Keratinocyte (primary cell): ENCODE data around the gene ATG14. TPM values are rescaled to one million over a fixed set of nuclear protein-coding genes. Genes with fewer than 3 reads are reported as not detected.

Experiments
- DNase-seq: peaks from one replicate; pipeline ENCODE4 v3.0.0-alpha.2; 2011; ENCODE audit warnings: low read depth, missing footprints, low spot score
- FAIRE-seq: peaks from 2 replicates; lab custom pipeline; 2011; peaks lifted over from hg19 to GRCh38; lab: Jason Lieb, UNC
- H2AFZ ChIP-seq: 2 replicates; pipeline ENCODE4 v1.6.0; 2012; ENCODE audit warnings: low read length, control low read depth, inconsistent platforms; ENCODE audit not compliant: control insufficient read depth
- H3K27ac ChIP-seq: 2 replicates; pipeline ENCODE4 v1.5.1; 2011; ENCODE audit warnings: low read length; ENCODE audit not compliant: control insufficient read depth, insufficient read depth
- H3K27me3 ChIP-seq: 3 replicates; pipeline ENCODE4 v1.6.0; 2011; ENCODE audit warnings: low read length; ENCODE audit not compliant: control insufficient read depth, insufficient read depth; ENCODE audit errors: extremely low read depth
- H3K36me3 ChIP-seq, 2 experiments: 2 replicates in 1 of 2; 3 replicates in 1 of 2; pipeline ENCODE4 v1.5.1; 2011; ENCODE audit warnings: low read length in 2 of 2, mild to moderate bottlenecking in 1 of 2; ENCODE audit not compliant: control insufficient read depth in 2 of 2, insufficient read depth in 2 of 2; ENCODE audit errors: extremely low read depth in 1 of 2
- H3K4me1 ChIP-seq: 3 replicates; pipeline ENCODE4 v1.5.1; 2011; ENCODE audit warnings: low read length; ENCODE audit not compliant: control insufficient read depth, insufficient read depth; ENCODE audit errors: extremely low read depth
- H3K4me2 ChIP-seq: 3 replicates; pipeline ENCODE4 v1.6.0; 2011; ENCODE audit warnings: low read depth, low read length; ENCODE audit not compliant: control insufficient read depth, insufficient read depth; ENCODE audit errors: extremely low read depth
- H3K4me3 ChIP-seq, 3 experiments: fragments of 200-600 bp in 1 of 3; sonication (generic) in 1 of 3; 2 replicates in 2 of 3; 3 replicates in 1 of 3; pipeline ENCODE4 v1.5.1; 2011 to 2016; ENCODE audit warnings: low read length in 3 of 3, mild to moderate bottlenecking in 3 of 3, control low read depth in 2 of 3, inconsistent platforms in 1 of 3, low read depth in 1 of 3, mixed read lengths in 1 of 3, mixed run types in 1 of 3, moderate library complexity in 1 of 3; ENCODE audit not compliant: control insufficient read depth in 2 of 3, insufficient read depth in 2 of 3; ENCODE audit errors: extremely low read depth in 1 of 3
- H3K79me2 ChIP-seq: 2 replicates; pipeline ENCODE4 v1.6.0; 2012; ENCODE audit warnings: low read length; ENCODE audit not compliant: control insufficient read depth, insufficient read depth
- H3K9ac ChIP-seq: 3 replicates; pipeline ENCODE4 v1.6.0; 2011; ENCODE audit warnings: low read length; ENCODE audit not compliant: control insufficient read depth, insufficient read depth; ENCODE audit errors: extremely low read depth
- H3K9me1 ChIP-seq: 3 replicates; pipeline ENCODE4 v1.6.0; 2011; ENCODE audit warnings: low read length; ENCODE audit not compliant: control insufficient read depth, insufficient read depth; ENCODE audit errors: extremely low read depth
- H3K9me3 ChIP-seq: 2 replicates; pipeline ENCODE4 v1.5.1; 2012; ENCODE audit warnings: low read depth, low read length; ENCODE audit not compliant: control insufficient read depth
- H4K20me1 ChIP-seq: 3 replicates; pipeline ENCODE4 v1.6.0; 2011; ENCODE audit warnings: low read length; ENCODE audit not compliant: control insufficient read depth, insufficient read depth; ENCODE audit errors: extremely low read depth
- EZH2 ChIP-seq: IDR thresholded peaks from one replicate; pipeline ENCODE4 v1.6.1; 2012; ENCODE audit warnings: inconsistent platforms, mild to moderate bottlenecking, low read length, moderate library complexity
- dilution Hi-C: fragments of 300-500 bp; cut with MboI; formaldehyde crosslinking; loops from one replicate; pipeline ENCODE4 v1.7.0; 2020; ENCODE audit warnings: low sequenced_read_pairs; ENCODE audit not compliant: extremely low pct_ligation_motif_present
- polyA plus RNA-seq, 5 experiments: library from polyadenylated mRNA; depleted of rRNA in 3 of 5; stranded (reverse) in 3 of 5; stranded (forward) in 1 of 5; unstranded in 1 of 5; fragments of >200 nt; gene quantifications; 1 replicate in 1 of 5; 2 replicates in 3 of 5; 3 replicates in 1 of 5; pipeline versions ENCODE4 v1.2.1 to v1.2.3, GENCODE V29; 2011 to 2012; ENCODE audit warnings: missing spikeins in 2 of 5, low read depth in 1 of 5, low replicate concordance in 1 of 5
- TF ChIP-seq, protein P1 (sequence below), 3 experiments: IDR thresholded peaks in 1 of 3; conservative IDR thresholded peaks in 1 of 3; optimal IDR thresholded peaks in 1 of 3; 2 replicates in 2 of 3; 3 replicates in 1 of 3; pipeline versions ENCODE3 to v1.5.1; 2011; ENCODE audit warnings: low read length in 3 of 3, mild to moderate bottlenecking in 3 of 3, moderate library complexity in 2 of 3, control low read depth in 1 of 3, inconsistent platforms in 1 of 3; ENCODE audit not compliant: insufficient read depth in 2 of 3; ENCODE audit errors: extremely low read depth in 1 of 3

Gene ATG14
- polyA plus RNA-seq, 1 donor (not counting 4 experiments of a cell fraction or from before 2014, with no cell fraction given), result 7.0 TPM

GRCh38 chr14:55426891-55427290 lies 15.3 kb upstream of the ATG14 start:
- no peak for TF ChIP-seq EZH2
- TF ChIP-seq, protein P1, sequence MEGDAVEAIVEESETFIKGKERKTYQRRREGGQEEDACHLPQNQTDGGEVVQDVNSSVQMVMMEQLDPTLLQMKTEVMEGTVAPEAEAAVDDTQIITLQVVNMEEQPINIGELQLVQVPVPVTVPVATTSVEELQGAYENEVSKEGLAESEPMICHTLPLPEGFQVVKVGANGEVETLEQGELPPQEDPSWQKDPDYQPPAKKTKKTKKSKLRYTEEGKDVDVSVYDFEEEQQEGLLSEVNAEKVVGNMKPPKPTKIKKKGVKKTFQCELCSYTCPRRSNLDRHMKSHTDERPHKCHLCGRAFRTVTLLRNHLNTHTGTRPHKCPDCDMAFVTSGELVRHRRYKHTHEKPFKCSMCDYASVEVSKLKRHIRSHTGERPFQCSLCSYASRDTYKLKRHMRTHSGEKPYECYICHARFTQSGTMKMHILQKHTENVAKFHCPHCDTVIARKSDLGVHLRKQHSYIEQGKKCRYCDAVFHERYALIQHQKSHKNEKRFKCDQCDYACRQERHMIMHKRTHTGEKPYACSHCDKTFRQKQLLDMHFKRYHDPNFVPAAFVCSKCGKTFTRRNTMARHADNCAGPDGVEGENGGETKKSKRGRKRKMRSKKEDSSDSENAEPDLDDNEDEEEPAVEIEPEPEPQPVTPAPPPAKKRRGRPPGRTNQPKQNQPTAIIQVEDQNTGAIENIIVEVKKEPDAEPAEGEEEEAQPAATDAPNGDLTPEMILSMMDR (optimal IDR thresholded peaks at IDR 0.05 in 1 of 3, IDR thresholded peaks at IDR 0.05 in 1 of 3, conservative IDR thresholded peaks at IDR 0.05 in 1 of 3; ENCODE audit: extremely low read depth in 1 of 3, insufficient read depth in 2 of 3, low read length in 3 of 3), result no peak
- H3K4me1 ChIP-seq, result peaks cover 28% of the 10 kb centered on the region
- no peaks in the 10 kb centered on the region for H3K79me2 ChIP-seq
- no peaks in the 10 kb centered on the region for H3K9me3 ChIP-seq
- no peak overlapping the region for H3K4me3 ChIP-seq
- no peak overlapping the region for H2AFZ ChIP-seq
- no peak overlapping the region for H3K4me2 ChIP-seq
- no peaks in the 10 kb centered on the region for H3K27me3 ChIP-seq
- H3K9me1 ChIP-seq, result no peaks in the 10 kb centered on the region
- no peaks in the 10 kb centered on the region for H4K20me1 ChIP-seq
- no peak overlapping the region for H3K9ac ChIP-seq
- peak; percentile 29 for FAIRE-seq
- H3K27ac ChIP-seq, result no peak overlapping the region
- dilution Hi-C loops, result no loop called here
- no peak for DNase-seq
- no peaks in the 10 kb centered on the region for H3K36me3 ChIP-seq

DNA sequence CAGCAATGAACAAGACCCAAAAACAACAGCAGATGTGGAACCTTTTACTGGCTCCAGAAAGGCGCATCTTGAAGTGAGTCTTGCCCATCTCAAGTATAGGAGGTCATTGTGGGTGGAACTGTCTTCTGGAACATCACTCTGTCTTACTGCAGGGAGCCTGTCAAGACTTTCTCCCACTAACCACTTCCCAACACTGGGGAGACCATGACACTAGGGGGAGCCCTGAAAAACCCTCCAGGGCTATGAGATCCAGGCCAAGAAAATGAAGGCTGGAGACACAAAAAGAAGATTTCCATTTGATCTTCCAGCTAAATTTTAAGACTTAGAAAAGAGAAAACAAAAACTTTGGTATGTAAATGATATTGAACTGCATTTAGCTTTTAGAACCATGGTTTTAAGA lies 13.5 kb upstream of the ATG14 start:
- DNase-seq (no peak), FAIRE-seq (no peak)
- Histone ChIP-seq H3K4me1 (peaks cover 28% of the 10 kb centered on the region), H3K36me3 (no peaks in the 10 kb centered on the region), H3K27me3 (no peaks in the 10 kb centered on the region), H3K4me2 (no peak overlapping the region), H4K20me1 (no peaks in the 10 kb centered on the region), H3K9me1 (no peaks in the 10 kb centered on the region), H3K9me3 (no peaks in the 10 kb centered on the region), H3K9ac (no peak overlapping the region), H2AFZ (no peak overlapping the region), H3K79me2 (no peaks in the 10 kb centered on the region), H3K4me3 (no peak overlapping the region), H3K27ac (no peak overlapping the region)
- dilution Hi-C loops, result no loop called here
- TF ChIP-seq, protein P1 (optimal IDR thresholded peaks at IDR 0.05 in 1 of 3, IDR thresholded peaks at IDR 0.05 in 1 of 3, conservative IDR thresholded peaks at IDR 0.05 in 1 of 3; ENCODE audit: extremely low read depth in 1 of 3, insufficient read depth in 2 of 3, low read length in 3 of 3), result peak in 1 of 3 experiments; percentile 9
- TF ChIP-seq EZH2, result no peak
